Dedifferentiated amniotic fluid mesenchymal stem cell (primary cell): Measurements from ENCODE around the gene HIF1AN.
A peak's percentile ranks its signal among the peaks of the same experiment; 100 is the strongest.

Experiments used
- DNase-seq: peaks from one replicate; pipeline ENCODE4 v3.0.0-alpha.2; 2016; ENCODE audit errors: extremely low spot score

HIF1AN gene

GRCh38 chr10:100535715-100536353, at the start of gene HIF1AN:
TSS of gene HIF1AN (plus strand) at chr10:100535943. CDS start at chr10:100535959, 16 bp downstream.
- peak; percentile 98 for DNase-seq

GRCh38 chr10:100487529-100487928, 48.2 kb upstream of the HIF1AN start:
- no peak for DNase-seq

GRCh38 chr10:100489396-100489795, 46.3 kb upstream of the HIF1AN start:
- no peak for DNase-seq

GRCh38 chr10:100490531-100490930, 45.2 kb upstream of the HIF1AN start:
- no peak for DNase-seq

- DNase-seq, result no peak
Observed at GRCh38 chr10:100496567-100496966, 39.2 kb upstream of the HIF1AN start.

GRCh38 chr10:100498059-100498458, 37.7 kb upstream of the HIF1AN start:
- no peak for DNase-seq

GRCh38 chr10:100501423-100501822, 34.3 kb upstream of the HIF1AN start:
- DNase-seq, result no peak

GRCh38 chr10:100502926-100503494, 32.7 kb upstream of the HIF1AN start:
- no peak for DNase-seq

- DNase-seq, result no peak
Observed at GRCh38 chr10:100504096-100504495, 31.6 kb upstream of the HIF1AN start.

GRCh38 chr10:100505164-100505563, 30.6 kb upstream of the HIF1AN start:
- no peak for DNase-seq

GRCh38 chr10:100506596-100507356, 29.0 kb upstream of the HIF1AN start:
- DNase-seq, result no peak

GRCh38 chr10:100507357-100507732, 28.4 kb upstream of the HIF1AN start:
- no peak for DNase-seq

- DNase-seq, result no peak
Observed at GRCh38 chr10:100508266-100508665, 27.5 kb upstream of the HIF1AN start.

- DNase-seq, result peak; percentile 26
Observed at GRCh38 chr10:100508691-100509150, 27.0 kb upstream of the HIF1AN start.

GRCh38 chr10:100509241-100509840, 26.4 kb upstream of the HIF1AN start:
- DNase-seq, result no peak

- DNase-seq, result no peak
Observed at GRCh38 chr10:100510533-100511308, 25.0 kb upstream of the HIF1AN start.

- no peak for DNase-seq
Observed at GRCh38 chr10:100515612-100516011, 20.1 kb upstream of the HIF1AN start.

GRCh38 chr10:100516847-100517246, 18.9 kb upstream of the HIF1AN start:
- no peak for DNase-seq

- peak; percentile 66 for DNase-seq
Observed at GRCh38 chr10:100518761-100519241, 16.9 kb upstream of the HIF1AN start.

GRCh38 chr10:100519311-100520051, 16.3 kb upstream of the HIF1AN start, which contains the start of gene SEC31B:
TSS of gene SEC31B (minus strand) at chr10:100519861. CDS start at chr10:100516952, 2,909 bp downstream.
- no peak for DNase-seq

GRCh38 chr10:100520811-100521210, 14.9 kb upstream of the HIF1AN start:
- no peak for DNase-seq
